HG03095 (cell line): ENCODE results near the gene PRKACA.

ENCODE experiments used
- ATAC-seq: cut with Tn5 transposase; IDR thresholded peaks from one replicate; pipeline ENCODE4 v1.9.1; 2021; ENCODE audit warnings: moderate library complexity; ENCODE audit not compliant: unreplicated experiment

Gene PRKACA

GRCh38 chr19:14118165-14119051, 846 bp upstream of the PRKACA start:
- ATAC-seq, result no peak

GRCh38 chr19:14116918-14117578, 514 bp downstream of the PRKACA start:
- ATAC-seq, result peak; percentile 5

GRCh38 chr19:14116525-14116917, 1.0 kb downstream of the PRKACA start:
- no peak for ATAC-seq

- ATAC-seq, result no peak
Measured at GRCh38 chr19:14115756-14116155, 1.8 kb downstream of the PRKACA start.

- ATAC-seq, result no peak
Measured at GRCh38 chr19:14114854-14115253, 2.7 kb downstream of the PRKACA start.

GRCh38 chr19:14114439-14114838, 3.1 kb downstream of the PRKACA start:
- ATAC-seq, result no peak

- ATAC-seq, result no peak
Measured at GRCh38 chr19:14113762-14114414, 3.7 kb downstream of the PRKACA start.

GRCh38 chr19:14112809-14113385, 4.7 kb downstream of the PRKACA start:
- ATAC-seq, result no peak

- ATAC-seq, result no peak
Measured at GRCh38 chr19:14112051-14112808, 5.3 kb downstream of the PRKACA start.

GRCh38 chr19:14111486-14111885, 6.1 kb downstream of the PRKACA start:
- ATAC-seq, result no peak

- ATAC-seq, result no peak
Measured at GRCh38 chr19:14110650-14111049, 6.9 kb downstream of the PRKACA start.

- ATAC-seq, result no peak
Measured at GRCh38 chr19:14107581-14108461, 9.7 kb downstream of the PRKACA start.

- no peak for ATAC-seq
Measured at GRCh38 chr19:14106840-14107239, 10.7 kb downstream of the PRKACA start.

- no peak for ATAC-seq
Measured at GRCh38 chr19:14105680-14106079, 11.9 kb downstream of the PRKACA start.

- ATAC-seq, result no peak
Measured at GRCh38 chr19:14103310-14103709, 14.3 kb downstream of the PRKACA start.

GRCh38 chr19:14102756-14103155, 14.8 kb downstream of the PRKACA start:
- no peak for ATAC-seq

- ATAC-seq, result no peak
Measured at GRCh38 chr19:14102102-14102696, 15.4 kb downstream of the PRKACA start.

GRCh38 chr19:14101003-14101545, 16.5 kb downstream of the PRKACA start:
- no peak for ATAC-seq

- ATAC-seq, result no peak
Measured at GRCh38 chr19:14097532-14098151, 19.9 kb downstream of the PRKACA start.
